NCI-H146 treated with DMSO at 0.1 percent for 48 hours (cell line): ENCODE data around the gene NECAB3.
"Not testable (repeated sequence)": the region's sequence is repeated elsewhere in the genome, so short reads cannot be mapped to it uniquely, and the experiment has no call there.

ENCODE experiments used
- DNase-seq: peaks from one replicate; lab custom pipeline; 2025; ENCODE audit not compliant: unreplicated experiment; lab: John Stamatoyannopoulos, UW

NECAB3 gene

DNA sequence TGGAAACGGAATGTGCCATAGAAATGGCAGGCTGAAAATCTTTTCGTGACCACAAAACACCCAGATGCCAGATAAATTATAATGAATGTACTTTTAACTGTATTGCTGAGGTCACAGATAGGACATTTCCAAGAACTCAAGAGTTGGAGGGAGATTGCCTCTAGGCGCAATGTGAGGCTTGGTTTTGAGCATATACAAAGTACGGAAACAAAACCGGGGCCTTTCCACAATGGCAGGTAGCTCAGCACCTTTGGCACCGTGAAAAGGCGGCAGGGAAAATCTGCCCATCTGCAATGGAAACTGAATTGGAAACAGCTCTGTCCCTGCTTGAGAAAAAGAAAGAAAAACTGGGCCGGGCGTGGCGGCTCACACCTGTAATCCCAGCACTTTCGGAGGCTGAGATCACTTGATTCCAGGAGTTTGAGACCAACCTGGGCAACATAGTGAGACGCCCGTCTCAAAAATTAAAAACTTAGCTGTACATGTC lies 22.6 kb downstream of the NECAB3 start:
- DNase-seq = no peak

DNA sequence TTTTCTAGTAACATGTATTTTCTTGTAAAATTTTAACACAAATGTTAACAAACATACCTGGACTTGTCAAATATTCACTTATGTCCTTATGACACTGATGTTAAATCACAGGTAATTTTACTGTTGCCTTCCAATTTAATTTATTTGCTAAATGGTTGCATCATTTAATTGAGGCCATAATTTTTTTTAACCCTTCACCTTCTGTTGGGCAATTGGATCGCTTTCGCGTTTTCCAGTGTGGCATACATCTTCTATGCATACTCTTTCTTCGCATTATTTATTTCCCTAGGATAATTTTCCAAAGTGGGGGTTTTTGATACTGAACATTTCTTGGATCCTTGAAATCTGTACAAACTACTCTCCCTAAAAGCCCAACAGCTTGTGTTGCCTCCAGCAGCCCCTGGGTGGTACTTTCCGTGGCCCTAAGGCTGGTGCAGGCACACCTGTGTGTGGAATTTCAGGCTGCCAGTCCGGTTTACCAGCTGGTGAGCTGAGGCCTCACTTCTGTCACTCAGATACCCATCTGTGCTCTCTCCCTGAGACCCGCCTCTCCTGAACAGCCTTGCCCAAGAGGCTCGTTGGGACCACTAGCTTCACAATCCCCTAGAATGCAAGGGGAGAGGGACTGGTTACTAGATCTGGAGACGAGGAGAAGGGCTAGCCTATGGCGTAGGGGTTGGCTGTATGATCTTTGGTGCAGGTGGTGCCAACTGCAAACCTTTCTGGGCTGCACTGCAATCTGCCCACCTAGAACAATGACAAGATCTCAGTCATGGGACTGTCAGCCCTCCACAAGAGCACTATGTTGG lies 23.3 kb downstream of the NECAB3 start:
- DNase-seq = no peak

- no peak for DNase-seq
Measured at GRCh38 chr20:33650111-33650752, 24.0 kb downstream of the NECAB3 start.

- no peak for DNase-seq
Measured at GRCh38 chr20:33649201-33649681, 25.0 kb downstream of the NECAB3 start.

DNA sequence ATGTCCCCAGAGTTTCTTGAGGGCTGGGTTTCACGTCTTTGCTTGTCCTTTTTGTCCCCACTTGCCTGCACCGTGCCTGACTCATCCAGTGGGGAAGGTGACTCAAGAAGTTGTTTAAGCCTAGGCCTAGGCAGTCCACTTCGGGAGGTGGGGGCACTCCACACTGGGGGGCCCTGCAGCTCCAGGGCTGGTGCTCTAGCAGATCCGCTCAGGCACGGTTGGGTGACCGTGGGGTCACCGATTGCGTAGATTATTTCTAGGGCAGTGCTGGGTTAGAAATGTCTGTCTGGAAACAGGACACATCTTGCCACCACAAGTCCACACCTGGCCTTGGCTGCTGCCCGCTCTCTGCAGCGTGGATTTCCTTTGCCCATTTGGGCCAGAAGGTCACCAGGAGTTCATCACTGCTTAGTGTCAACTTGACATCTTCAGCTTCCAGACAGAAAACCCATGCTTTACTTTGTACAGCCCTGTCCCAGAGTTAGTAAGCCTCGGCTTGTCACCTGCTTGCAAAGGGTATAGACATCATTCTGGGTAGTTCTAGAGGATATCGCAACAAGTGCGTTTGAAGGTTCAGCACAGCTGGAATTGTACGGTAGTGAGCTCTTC lies 25.7 kb downstream of the NECAB3 start:
- DNase-seq = no peak

DNA sequence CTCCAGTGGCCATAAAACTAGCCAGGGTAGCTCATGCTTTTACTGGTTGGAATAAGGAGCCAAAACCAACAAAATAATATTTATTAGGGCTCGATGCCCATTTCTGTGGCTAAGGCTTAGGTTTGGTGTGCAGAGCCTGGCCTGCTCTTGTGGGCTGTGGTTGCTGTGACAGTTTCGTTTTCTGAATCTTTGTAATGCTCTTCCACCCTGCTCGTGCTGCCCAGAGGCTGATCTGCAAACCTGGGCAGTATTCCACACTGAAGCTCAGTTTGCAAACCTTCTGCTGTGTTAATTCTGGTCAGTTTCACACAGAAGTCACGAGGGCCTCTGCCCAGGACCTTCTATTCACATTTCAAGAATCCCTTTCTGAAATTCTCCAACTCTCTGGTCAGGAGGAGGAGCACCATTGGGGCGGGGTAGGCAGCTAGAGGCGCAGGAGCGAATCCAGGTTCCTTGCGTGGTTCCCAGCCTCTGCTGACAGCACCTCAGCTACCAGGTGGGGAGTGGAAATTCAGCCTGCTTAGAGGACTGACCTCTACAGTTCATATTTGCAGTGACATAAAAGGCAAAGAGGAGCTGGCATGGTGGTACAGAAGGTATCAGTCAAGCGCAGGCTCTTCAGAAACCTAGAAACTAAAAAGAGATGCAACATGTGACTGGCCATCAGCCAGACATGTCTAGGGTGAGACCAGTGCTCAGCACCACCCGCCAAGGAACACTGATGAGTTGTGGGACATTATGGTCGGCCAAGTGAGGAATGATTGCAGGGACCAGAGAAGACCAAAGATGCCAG lies 26.4 kb downstream of the NECAB3 start:
- no peak for DNase-seq

DNA sequence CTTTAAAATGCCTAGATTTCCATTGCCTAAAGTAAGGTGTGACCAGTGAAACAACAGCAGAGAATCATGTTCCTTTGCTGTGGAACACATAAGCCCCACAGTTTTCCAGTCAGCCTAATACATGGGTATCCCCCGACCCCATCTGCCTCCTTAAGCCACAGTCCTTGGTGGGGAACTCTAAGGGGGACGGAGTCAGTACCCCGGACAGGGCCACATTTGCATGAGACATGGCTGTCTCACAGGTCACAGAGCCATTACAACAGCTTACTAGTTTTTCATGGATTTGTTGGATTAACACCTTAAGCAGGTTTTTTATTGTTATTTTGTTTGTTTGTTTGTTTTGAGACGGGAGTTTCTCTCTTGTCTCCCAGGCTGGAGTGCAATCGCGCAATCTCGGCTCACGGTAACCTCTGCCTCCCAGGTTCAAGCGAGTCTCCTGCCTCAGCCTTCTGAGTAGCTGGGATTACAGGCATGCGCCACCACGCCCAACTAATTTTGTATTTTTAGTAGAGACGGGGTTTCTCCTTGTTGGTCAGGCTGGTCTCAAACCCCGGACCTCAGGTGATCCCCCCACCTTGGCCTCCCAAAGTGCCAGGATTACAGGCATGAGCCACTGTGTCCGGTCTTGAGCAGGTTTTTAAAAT lies 27.1 kb downstream of the NECAB3 start:
- DNase-seq = not testable (repeated sequence)

GRCh38 chr20:33646191-33646590 lies 28.0 kb downstream of the NECAB3 start:
- no peak for DNase-seq

- DNase-seq = no peak
Measured at GRCh38 chr20:33645396-33645795, 28.8 kb downstream of the NECAB3 start.

DNA sequence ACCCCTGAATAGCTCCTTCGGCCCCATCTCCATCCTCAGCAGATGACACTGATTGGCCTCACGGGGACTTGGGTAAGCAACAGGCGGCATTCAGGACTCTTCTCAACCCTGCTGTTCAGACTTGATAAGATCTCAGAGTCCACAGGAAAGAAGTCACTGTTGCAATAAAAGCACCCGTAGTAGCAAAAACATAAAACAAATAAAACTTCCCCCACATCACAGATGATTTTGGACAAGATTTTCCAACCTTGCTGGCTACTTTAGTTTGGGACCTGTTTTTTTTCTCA lies 29.2 kb downstream of the NECAB3 start:
- no peak for DNase-seq

- DNase-seq = no peak
Measured at GRCh38 chr20:33644313-33645071, 29.7 kb downstream of the NECAB3 start.

- DNase-seq = no peak
Measured at GRCh38 chr20:33640287-33640686, 33.9 kb downstream of the NECAB3 start.

GRCh38 chr20:33636776-33637175 lies 37.5 kb downstream of the NECAB3 start:
- DNase-seq = no peak

GRCh38 chr20:33635341-33635740 lies 38.9 kb downstream of the NECAB3 start:
- DNase-seq = no peak

DNA sequence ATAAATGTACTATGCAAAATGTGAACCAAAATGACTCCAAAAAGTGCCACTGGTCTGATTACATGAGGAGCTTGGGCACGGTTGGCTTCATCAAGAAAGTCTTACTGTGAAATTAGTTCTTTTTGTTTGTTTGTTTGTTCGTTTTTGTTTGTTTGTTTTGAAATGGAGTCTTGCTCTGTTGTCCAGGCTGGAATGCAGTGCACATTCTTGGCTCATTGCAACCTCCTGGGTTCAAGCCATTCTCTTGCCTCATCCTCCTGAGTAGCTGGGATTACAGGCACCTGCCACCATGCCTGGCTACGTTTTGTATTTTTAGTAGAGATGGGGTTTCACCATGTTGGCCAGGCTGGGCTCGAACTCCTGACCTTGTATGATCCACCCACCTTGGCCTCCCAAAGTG lies 42.3 kb downstream of the NECAB3 start:
- DNase-seq = not testable (repeated sequence)

- DNase-seq = no peak
Measured at GRCh38 chr20:33630507-33630906, 43.7 kb downstream of the NECAB3 start.

- no peak for DNase-seq
Measured at GRCh38 chr20:33629979-33630378, 44.2 kb downstream of the NECAB3 start.

DNA sequence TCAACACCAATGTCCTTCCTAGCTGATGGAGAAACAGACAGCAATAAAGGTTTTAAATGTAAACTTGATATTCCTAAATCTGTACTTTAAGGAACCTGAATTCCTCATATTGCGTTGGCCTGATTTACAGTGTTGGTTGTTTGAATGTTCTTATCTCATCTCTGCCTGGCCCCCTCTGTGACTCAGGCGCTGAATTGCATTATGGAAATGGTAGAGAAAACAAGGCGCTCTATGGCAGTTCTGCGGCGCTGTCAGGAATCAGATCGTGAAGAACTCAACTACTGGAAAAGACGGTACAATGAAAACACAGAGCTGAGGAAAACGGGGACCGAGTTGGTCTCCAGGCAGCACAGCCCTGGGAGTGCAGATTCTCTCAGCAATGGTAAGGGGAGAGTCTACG lies 44.7 kb downstream of the NECAB3 start:
- DNase-seq = no peak

DNA sequence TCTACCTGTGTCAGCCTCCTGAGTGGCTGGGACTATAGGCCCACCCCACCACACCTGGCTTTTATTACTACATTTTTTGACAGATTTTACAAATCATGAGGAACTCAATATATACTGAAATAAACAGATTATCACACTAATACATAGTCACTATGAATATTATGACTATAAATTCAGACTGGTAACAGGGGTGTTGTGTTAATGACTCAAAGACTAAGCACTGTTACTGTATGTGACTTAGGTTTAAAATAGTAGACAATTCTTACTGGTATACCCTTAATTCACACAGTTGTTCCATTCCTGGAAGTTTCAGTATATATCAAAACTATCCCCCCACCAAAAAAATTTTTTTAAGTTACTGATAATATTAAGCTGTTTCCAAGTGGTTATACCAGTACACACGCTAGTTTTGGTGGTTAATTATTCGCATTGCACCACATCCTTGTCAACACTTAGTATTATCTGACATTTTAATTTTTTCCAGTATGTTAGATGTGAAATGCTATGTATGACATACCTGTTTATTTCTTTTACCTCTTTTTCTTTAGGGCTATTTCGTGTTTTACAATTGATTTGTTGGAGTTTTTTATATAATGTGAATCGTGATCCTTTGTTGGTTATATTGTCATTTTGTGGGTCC lies 46.5 kb downstream of the NECAB3 start:
- DNase-seq = no peak

GRCh38 chr20:33626190-33626589 lies 48.0 kb downstream of the NECAB3 start:
- no peak for DNase-seq
